Measurements from ENCODE around the gene B3GNT5. TPM values are rescaled to one million over a fixed set of nuclear protein-coding genes. Genes with fewer than 3 reads are reported as not detected.

The B3GNT5 gene
- total and polyA plus RNA-seq, 9 of the 15 experiments (the other 6 are each of a cell fraction or from before 2014, with no cell fraction given) = 8.8 to 23.8 (median 14.4) TPM

GRCh38 chr3:183287301-183287971 lies 34.4 kb downstream of the B3GNT5 start (continued):
- no peak for TF ChIP-seq MLLT1 (IDR thresholded peaks at IDR 0.05)
- TF ChIP-seq ZNF384 (IDR thresholded peaks at IDR 0.05; ENCODE audit: low read depth, low read length) = no peak
- TF ChIP-seq MEIS2 (IDR thresholded peaks at IDR 0.05; ENCODE audit: partially characterized antibody) = peak; percentile 76
- TF ChIP-seq DDX20 (tag; IDR thresholded peaks at IDR 0.05; ENCODE audit: low read depth) = peak; percentile 42; the same call in 1 of the 2 replicates
- TF ChIP-seq SRSF9 (IDR thresholded peaks at IDR 0.05; ENCODE audit: borderline replicate concordance, low read depth, low read length) = no peak
- no peak for TF ChIP-seq NELFE (IDR thresholded peaks at IDR 0.05; ENCODE audit: insufficient read depth, insufficient read length)
- TF ChIP-seq TARDBP (IDR thresholded peaks at IDR 0.05) = no peak
- TF ChIP-seq CAMTA2 (CRISPR knock-in tag; conservative IDR thresholded peaks at IDR 0.05) = no peak
- TF ChIP-seq TRIM25 (IDR thresholded peaks at IDR 0.05; ENCODE audit: borderline replicate concordance) = no peak
- no peak for TF ChIP-seq STAG1 (CRISPR knock-in tag; IDR thresholded peaks at IDR 0.05; ENCODE audit: borderline replicate concordance)
- TF ChIP-seq ZNF766 (CRISPR knock-in tag; conservative IDR thresholded peaks at IDR 0.05) = peak; percentile 73
- no peak for TF ChIP-seq SLC30A9 (CRISPR knock-in tag; IDR thresholded peaks at IDR 0.05)
- TF ChIP-seq NFIX (CRISPR knock-in tag; IDR thresholded peaks at IDR 0.05; ENCODE audit: low read depth) = no peak
- TF ChIP-seq SP2 (IDR thresholded peaks at IDR 0.05; ENCODE audit: extremely low read depth, low read depth, low read length, poor library complexity, severe bottlenecking) = no peak
- TF ChIP-seq MNT (conservative IDR thresholded peaks at IDR 0.05) = 0 out of 4 replicates have a peak, but pooled peaks of 1 of the 2 experiments have one; percentile 24
- TF ChIP-seq CXXC5 (CRISPR knock-in tag; IDR thresholded peaks at IDR 0.05) = peak; percentile 80
- no peak for TF ChIP-seq ZNF274 (IDR thresholded peaks at IDR 0.05; ENCODE audit: borderline replicate concordance, low read depth, low read length)
- TF ChIP-seq ELK3 (CRISPR knock-in tag; IDR thresholded peaks at IDR 0.05) = no peak
- peak in 1 of 2 experiments; percentile 79; a peak in 2 of 4 replicates for TF ChIP-seq ZNF639 (CRISPR knock-in tag; conservative IDR thresholded peaks at IDR 0.05 in 1 of 2, IDR thresholded peaks at IDR 0.05 in 1 of 2)
- TF ChIP-seq RFX1 (IDR thresholded peaks at IDR 0.05) = no peak
